HG03175 (cell line): ENCODE data around the gene USP50.
"Not testable (repeated sequence)": the region's sequence is repeated elsewhere in the genome, so short reads cannot be mapped to it uniquely, and the experiment has no call there.

Experiments used
- ATAC-seq: cut with Tn5 transposase; IDR thresholded peaks from one replicate; pipeline ENCODE4 v1.9.1; 2021; ENCODE audit warnings: mild to moderate bottlenecking, moderate library complexity; ENCODE audit not compliant: unreplicated experiment

Gene USP50

DNA sequence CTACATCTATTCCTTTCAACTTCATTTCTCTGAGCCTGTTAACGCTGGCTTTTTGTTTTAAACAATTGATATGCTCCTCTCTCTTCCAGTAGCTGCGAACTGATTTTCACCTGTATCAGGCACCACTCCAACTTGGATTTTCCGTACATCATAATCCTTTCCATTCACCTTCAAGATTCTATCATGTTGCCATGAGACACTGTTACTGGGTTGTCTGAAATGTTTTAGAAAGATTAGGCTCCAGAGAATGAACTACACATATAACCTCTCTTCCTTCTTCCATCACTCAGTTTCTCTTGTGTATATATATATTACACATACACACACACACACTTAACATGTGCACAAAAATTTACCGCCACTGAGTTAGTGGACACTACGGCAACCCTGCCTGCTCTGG, at the start of gene USP50:
TSS of gene USP50 (minus strand) at position 101 of the 400 bp plus-strand sequence. CDS start 141 bp downstream, outside the sequence.
- ATAC-seq = no peak

DNA sequence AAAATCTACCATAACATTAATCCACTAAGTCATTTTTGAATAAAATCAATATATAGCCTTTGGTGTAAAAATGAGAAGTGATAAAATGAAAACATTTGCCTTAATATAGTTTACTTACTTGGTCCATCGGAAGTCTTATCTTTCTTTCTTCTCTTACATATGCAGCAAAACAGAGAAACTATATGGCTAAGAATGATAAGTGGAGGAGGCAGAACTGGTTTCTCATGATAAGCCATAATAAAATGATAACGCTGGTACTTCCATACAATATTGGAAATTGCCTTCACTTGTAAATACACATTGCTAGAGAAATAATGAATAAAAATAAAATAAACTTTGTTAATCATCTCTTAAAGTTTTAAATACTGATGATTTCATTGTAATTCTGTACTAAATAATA, 47.8 kb upstream of the USP50 start:
- ATAC-seq = no peak

DNA sequence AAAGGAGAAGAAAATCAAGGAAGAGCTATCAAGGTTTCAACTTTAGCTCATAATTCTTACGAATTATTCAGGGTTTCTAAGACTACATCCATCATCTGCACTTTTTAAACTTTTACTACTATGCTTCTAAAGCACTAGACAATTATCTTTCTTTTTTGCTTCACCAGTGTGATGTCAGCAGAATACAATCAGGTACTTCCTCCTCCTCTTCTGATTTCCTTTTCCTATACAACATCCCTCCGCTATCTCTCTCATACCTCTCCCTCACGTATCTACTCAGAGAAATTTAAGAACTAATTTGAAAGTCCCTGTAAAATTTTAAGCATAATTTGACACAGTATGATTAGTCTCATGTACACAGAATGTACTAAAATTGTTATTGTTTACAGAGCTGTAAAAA, 47.3 kb upstream of the USP50 start:
- no peak for ATAC-seq

DNA sequence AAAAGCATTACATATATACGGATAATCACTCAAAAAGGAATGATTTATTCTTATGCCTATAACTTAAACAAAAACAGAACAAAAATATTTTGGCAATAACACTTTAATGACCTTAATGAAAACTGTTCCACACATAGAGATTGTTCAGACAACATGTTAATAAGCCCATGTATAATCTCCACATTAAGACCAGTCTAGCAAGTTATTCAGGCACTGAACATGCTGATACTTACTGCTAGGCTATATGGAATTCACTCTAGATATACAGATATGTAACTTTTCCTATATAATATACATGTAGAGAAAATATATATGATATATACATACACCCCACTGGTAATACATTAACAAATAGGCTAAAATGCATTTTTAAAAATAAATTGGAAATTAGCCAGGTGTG, 43.8 kb upstream of the USP50 start:
- ATAC-seq = no peak

DNA sequence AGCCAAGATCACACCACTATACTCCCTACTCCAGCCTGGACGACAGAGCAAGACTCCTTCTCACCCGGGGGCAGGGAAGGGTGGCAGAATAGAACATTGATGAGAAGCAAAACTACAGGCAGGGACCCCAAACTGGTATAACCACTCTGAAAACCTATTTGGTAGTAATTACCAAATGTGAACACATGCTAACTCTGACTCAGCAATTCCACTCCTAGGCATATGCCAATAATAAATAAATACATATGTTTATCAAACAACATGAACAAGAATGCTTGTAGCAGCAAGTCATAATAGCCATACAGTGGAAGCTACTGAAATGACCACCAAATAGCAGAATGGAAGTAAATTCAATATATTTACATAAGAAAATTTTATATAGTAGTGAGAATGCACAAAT, 31.0 kb upstream of the USP50 start:
- no peak for ATAC-seq

DNA sequence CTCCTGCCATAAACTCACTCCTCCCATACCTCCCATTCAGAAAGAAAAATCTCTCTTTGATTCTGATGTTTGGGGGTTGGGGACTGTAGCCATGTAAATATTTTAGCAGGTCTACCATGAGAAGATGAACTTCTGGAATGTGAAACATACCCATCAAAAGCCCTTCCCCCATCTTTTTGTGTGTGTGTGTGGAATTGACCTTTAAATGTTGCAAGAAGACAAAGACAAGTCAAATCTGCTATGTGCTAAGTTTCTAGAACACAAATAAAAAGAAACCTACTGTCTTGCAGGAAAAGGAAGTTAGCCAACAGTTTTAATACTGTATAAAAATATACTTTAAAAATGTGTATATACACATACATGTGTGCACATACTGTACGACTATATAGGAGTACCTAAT, 29.7 kb upstream of the USP50 start:
- no peak for ATAC-seq

DNA sequence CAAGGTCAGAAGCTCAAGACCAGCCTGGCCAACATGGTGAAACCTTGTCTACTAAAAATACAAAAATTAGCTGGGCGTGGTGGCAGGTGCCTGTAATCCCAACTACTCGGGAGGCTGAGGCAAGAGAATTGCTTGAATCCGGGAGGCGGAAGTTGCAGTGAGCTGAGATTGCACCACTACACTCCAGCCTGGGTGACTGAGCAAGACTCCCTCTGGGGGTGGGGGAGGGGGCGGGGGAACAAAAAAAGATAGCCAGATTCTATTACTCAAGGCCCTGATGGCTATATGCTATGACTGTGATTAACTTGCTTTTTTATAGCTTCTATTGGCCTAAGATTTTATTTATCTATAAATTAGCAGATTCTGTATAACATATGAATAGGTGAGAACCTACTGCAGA, 27.4 kb upstream of the USP50 start:
- not testable (repeated sequence) for ATAC-seq

DNA sequence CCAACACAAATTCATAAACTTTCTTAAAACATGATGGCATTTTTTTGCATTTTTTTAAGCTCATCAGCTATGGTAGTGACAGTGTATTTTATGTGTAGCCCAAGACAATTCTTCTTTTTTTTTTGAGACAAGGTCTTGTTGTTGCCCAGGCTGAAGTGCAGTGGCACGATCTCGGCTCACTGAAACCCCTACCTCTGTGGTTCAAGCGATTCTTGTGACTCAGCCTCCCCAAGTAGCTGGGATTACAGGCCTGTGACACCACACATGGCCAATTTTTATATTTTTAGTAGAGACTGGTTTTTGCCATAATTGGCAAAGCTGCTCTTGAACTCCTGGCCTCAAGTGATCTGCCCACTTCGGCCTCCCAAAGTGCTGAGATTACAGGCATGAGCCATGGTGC, 17.3 kb upstream of the USP50 start:
- ATAC-seq = no peak

DNA sequence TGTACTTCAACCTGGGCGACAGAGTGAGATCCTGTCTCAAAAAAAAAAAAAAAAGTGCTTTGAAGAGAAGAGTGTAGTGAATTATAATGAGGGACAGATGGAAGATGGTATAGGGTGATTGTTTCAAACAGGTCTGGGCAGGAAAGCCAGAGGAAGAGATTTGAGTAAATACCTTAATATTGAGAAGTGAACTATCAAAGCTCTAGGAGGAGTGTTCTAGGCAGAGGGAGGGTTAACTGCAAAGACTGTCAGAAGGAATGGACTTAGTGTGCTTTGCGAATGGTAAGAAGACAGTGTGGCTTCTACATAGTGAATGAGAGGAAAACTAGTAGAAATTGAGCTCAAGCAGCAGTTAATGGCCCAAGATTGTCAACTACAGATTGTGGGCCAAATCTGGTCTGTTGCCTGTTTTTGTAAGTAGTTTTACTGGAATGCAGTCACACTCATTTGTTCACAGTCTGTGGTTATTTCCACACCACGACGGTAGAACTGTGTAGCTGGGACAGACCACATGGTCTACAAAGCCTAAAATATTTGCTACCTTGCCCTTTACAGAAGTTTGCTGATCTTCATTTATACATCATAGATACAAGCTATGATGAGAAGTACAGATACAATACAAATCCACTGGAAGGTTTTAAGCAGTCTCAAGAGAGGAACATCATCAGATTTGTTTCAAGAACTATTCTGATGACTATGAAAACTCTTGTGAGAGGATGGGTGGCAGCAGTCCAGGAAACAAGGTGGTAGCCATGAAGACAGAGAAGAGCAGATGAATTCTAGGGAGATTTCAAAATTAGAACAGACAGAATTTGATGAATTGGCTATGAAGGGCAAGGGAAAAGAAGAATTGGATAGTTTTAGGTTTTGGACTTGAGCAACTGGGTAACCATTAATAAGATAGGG, 16.5 kb upstream of the USP50 start:
- no peak for ATAC-seq

DNA sequence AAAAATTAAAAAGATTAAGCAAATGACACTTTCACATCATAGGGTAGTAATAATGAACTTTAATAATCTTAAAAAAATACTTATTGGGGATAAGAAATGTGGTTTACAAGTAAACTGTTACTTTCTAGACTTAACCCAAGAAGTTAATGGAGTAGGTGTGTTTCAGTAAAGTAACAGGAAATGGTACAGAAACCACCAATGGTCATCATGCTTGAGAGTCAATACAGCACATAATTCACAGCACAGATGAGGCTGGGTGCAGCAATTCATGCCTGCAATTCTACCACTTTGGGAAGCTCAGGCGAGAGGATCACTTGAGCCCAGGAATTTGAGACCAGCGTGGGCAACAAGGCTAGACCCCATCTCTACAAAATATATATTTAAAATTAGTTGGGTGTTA, 11.5 kb upstream of the USP50 start:
- ATAC-seq = peak; percentile 60

DNA sequence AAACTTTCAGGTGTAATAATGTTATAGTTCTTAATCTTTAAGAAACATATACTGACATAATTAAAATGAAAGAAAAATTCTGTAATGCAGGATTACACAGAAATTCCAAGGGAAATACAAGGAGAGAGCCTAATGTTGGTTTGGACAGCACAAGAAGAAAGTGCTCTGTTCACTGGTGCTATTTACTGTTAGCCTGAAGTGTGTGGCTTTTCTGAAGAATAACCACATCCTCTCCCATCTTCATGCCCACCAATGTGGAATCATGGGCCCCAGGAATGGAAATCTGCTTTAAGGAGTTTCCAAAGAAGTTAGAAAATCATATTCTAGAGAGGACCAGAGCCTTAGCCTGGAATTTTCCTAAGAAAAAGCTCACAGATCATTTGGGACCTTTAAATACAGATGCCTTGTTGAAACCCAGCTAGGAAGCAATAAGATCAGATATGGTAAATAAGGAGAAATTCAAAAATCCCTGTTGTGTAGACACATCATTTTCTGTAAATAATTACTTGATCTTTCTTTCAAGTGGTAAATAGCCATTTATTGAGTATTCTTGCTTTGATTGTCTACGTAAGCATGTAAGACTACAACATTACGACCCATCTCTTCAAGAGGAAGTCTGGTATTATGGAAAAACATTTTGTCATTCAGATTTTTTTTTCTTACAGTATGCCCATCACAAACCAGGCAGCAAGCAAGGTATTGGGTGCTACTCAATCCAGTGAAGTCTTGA, 10.3 kb upstream of the USP50 start:
- ATAC-seq = no peak

DNA sequence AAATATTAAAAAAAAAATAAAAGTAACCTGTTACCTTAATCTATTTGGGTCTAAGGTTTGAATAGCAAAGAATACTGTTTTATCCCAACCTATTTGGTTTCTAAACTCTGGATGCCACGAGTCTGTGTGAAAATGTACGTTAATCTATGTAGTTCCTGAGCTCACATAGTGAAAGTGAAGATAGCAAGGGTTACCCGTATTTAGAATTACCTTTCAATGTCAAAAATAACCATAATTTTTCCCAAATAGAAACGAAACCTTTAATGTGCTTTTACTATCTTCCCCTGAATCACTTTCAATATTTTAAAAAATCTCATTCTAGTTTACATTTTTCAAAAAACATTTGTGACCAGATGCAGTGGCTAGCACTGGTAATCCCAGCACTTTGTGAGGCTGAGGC, 5.8 kb upstream of the USP50 start:
- no peak for ATAC-seq

DNA sequence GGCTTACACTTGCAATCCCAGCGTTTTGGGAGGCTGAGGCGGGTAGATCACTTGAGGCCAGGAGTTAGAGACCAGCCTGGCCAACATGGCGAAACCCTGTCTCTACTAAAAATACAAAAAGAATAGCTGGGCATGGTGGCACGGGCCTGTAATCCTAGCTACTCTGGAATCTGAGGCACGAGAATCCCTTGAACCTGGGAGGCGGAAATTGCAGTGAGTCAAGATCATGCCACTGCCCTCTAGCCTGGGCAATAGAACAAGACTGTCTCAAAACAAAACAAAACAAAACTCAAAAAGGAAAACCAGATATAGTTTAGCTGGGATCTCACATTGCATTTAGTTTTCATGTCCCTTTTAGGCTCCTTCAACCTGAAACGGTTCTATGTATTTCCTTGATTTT, 2.9 kb upstream of the USP50 start:
- ATAC-seq = no peak

DNA sequence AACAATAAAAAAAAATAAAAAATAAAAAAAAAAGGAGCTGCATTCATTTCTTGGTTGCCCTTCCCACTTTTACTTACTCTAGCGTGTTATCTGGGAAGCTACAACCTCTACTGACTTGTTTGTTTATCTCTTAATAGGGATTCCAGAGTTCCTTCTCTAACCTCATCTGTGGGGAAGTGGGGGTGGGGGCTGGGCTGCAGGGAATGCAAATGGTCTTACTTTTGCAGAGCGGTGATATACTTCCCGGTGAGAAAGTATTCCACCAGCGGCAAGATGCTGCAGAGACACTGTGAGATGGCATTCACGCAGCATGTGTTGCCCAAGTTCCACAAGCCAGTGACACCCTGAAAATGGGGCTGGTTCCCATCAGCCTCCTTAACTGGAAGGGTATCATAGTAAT, 2.1 kb downstream of the USP50 start:
- ATAC-seq = no peak

DNA sequence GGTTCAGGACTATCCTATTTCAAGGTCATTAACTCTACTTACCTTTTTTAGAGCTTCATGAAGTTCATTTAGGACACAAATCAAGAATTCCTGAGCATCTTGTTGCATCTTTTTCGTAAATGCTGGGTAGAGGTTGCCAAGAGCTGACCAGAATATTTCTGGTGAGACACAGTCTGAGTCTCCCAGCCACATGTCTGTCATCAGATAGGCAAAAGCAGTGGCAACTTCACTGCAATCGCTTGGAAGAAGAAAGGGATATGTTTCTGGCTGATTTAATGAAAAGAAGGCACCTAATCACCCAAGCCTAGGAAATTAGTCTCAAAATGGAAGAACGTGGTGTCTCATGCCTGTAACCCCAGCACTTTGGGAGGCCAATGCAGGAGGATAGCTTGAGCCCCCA, 2.9 kb downstream of the USP50 start:
- ATAC-seq = no peak

DNA sequence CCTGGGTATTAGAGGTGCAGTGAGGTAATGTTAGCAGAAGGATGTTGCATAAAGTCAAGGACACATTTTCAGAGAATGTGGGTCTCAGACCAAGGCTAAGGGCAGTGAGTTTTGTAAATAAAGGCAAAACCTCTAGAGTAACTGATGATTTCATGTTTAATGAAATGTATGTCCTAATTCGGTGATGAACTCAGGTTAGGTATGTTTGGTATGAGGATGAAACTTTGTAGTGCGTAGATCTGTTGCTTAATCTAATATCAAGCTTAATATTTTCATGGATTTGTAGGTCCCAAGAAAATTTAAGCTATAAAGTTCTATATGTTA, 3.6 kb downstream of the USP50 start:
- ATAC-seq = no peak

DNA sequence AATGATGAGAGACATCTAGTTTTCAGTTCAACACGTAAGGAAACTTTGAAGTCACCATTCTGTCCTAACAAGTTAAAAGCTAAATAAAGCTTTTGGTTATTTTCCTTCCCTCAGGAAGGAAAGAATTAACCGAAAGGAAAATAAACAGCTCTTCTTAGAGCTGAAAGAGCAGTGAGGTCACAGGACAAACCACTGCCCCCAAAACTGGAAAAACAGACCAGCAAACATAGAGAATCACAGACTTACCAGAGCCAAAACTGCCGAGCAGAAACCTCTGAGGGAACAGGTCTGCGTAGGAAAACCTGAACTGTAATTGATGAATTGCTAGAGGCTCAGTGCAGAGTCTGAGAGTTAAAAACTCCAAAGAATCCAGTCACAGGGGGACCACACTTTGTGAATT, 14.7 kb downstream of the USP50 start:
- no peak for ATAC-seq

DNA sequence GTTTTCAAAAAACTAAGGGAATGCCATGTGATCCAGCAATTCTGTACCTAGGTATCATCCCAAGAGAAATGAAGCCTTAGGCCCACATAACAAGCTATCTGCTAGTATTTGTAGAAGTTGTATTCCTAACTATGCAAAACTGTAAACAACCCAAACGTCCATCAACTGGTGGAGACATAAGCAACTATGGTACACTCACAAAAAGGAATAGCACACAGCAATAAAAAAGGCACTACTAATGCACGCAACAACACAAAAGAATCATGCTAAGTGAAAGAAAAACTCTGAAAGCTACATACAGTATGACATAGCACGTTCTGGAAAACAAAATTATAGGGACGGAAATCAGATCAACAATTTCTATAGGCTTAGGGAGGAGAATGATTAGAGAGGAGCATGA, 15.3 kb downstream of the USP50 start:
- ATAC-seq = no peak

DNA sequence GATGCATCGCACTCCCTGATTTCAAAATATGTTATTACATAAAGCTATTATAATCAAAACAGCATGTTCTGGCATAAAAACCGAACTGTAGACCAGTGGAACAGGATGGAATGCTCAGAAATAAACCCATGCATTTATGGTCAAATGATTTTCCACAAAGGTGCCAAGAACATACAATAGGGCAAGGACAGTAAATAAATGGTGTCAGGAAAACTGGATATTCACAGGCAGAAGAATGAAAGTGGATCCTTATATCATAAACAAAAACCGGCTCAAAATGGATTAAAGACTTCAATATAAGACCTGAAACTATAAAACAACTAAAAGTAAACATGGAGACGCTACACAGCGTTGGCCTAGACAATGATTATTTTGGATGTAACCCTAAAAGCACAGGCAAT, 22.6 kb downstream of the USP50 start:
- no peak for ATAC-seq

DNA sequence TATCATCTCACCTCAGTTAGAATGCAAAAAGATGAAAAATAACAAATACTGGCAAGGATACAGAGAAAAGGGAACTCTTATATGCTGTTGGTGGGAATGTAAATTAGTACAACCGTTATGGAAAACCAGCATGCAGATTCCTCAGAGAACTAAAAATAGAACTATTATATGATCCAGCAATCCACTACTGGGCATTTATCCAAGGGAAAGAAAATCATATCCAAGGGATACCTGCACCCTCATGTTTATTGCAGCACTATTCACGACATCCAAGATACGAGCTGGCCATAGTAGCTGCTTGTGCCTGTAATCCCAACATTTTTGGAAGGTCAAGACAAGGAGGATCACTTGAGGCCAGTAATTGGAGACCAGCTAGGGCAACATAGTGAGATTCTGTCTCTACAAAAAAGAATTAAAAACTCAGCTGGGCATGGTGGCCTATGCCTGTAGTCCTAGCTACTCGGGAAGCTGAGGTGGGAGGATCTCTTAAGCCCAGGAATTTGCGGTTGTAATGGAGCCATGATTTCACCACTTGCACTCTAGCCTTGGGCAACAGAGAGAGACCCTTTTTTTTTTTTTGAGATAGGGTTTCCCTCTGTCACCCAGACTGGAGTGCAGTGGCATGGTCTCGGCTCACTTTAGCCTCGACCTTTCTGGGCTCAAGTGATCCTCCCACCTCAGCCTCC, 26.6 kb downstream of the USP50 start:
- no peak for ATAC-seq

DNA sequence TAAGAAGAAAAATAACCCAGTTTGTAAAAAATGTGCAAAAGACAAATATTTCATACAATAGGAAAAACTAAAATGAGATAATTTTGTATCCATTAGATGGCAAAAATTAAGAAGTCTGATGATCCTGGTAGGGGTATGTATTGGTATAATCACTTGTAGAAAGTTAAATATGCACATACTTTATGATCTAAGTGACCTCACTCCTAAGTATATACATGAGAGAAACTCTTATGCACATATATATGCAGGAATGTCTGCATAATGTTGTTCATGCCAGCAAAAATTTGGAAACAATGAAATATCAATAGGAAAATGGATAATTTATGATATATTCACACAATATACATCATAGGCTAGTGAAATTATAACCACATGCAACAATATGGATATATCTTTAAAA, 33.5 kb downstream of the USP50 start:
- ATAC-seq = no peak

DNA sequence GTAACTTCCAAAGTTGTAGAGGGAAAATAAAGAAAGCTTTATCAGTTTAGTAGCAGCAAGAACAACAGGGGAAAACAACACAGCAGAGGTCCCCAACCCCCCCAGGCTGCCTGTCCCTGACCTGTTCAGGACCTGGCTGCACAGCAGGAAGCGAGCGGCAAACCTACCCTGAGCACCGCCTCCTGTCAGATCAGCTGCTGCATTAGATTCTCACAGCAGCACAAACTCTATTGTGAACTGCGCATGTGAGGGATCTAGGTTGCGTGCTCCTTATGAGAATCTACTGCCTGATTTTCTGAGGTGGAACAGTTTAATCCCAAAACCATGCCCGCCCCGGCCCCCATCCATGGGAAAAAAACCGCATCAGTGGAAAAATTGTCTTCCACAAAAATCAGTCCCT, 40.3 kb downstream of the USP50 start:
- no peak for ATAC-seq
